ENCODE results near the gene C1QTNF1. TPM values are rescaled to one million over a fixed set of nuclear protein-coding genes. Genes with fewer than 3 reads are reported as not detected.

Gene C1QTNF1
- total and polyA plus RNA-seq, 9 of the 15 experiments (the other 6 are each of a cell fraction or from before 2014, with no cell fraction given) = 0.09 TPM; not detected in 8

DNA sequence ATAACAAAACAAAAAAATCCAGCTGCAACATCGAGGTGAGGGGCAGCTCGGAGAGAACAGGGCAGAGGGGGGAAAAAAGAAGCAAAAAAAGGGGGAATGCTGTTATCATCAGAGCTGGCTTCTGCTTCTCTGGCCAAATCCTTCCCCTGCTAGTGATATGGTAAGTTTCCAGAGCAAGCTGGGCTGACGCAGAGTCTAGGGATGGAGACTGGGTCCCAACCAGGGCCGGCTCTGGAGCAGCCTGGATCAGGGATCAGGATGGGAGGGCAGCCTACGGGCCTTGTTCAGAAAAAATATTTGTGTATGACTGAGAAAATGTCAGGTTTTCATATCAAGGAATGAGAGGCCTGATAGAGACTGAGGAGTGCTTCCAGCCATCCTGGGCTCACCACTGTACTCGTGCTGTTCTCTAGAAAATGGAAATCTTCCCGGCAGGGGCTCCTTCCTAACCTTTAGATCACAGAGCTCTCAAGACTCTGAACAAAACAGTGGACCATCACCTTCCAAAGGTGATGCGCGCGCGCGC is 726 bp upstream of the C1QTNF1 start (continued):
- TF ChIP-seq, protein P1, sequence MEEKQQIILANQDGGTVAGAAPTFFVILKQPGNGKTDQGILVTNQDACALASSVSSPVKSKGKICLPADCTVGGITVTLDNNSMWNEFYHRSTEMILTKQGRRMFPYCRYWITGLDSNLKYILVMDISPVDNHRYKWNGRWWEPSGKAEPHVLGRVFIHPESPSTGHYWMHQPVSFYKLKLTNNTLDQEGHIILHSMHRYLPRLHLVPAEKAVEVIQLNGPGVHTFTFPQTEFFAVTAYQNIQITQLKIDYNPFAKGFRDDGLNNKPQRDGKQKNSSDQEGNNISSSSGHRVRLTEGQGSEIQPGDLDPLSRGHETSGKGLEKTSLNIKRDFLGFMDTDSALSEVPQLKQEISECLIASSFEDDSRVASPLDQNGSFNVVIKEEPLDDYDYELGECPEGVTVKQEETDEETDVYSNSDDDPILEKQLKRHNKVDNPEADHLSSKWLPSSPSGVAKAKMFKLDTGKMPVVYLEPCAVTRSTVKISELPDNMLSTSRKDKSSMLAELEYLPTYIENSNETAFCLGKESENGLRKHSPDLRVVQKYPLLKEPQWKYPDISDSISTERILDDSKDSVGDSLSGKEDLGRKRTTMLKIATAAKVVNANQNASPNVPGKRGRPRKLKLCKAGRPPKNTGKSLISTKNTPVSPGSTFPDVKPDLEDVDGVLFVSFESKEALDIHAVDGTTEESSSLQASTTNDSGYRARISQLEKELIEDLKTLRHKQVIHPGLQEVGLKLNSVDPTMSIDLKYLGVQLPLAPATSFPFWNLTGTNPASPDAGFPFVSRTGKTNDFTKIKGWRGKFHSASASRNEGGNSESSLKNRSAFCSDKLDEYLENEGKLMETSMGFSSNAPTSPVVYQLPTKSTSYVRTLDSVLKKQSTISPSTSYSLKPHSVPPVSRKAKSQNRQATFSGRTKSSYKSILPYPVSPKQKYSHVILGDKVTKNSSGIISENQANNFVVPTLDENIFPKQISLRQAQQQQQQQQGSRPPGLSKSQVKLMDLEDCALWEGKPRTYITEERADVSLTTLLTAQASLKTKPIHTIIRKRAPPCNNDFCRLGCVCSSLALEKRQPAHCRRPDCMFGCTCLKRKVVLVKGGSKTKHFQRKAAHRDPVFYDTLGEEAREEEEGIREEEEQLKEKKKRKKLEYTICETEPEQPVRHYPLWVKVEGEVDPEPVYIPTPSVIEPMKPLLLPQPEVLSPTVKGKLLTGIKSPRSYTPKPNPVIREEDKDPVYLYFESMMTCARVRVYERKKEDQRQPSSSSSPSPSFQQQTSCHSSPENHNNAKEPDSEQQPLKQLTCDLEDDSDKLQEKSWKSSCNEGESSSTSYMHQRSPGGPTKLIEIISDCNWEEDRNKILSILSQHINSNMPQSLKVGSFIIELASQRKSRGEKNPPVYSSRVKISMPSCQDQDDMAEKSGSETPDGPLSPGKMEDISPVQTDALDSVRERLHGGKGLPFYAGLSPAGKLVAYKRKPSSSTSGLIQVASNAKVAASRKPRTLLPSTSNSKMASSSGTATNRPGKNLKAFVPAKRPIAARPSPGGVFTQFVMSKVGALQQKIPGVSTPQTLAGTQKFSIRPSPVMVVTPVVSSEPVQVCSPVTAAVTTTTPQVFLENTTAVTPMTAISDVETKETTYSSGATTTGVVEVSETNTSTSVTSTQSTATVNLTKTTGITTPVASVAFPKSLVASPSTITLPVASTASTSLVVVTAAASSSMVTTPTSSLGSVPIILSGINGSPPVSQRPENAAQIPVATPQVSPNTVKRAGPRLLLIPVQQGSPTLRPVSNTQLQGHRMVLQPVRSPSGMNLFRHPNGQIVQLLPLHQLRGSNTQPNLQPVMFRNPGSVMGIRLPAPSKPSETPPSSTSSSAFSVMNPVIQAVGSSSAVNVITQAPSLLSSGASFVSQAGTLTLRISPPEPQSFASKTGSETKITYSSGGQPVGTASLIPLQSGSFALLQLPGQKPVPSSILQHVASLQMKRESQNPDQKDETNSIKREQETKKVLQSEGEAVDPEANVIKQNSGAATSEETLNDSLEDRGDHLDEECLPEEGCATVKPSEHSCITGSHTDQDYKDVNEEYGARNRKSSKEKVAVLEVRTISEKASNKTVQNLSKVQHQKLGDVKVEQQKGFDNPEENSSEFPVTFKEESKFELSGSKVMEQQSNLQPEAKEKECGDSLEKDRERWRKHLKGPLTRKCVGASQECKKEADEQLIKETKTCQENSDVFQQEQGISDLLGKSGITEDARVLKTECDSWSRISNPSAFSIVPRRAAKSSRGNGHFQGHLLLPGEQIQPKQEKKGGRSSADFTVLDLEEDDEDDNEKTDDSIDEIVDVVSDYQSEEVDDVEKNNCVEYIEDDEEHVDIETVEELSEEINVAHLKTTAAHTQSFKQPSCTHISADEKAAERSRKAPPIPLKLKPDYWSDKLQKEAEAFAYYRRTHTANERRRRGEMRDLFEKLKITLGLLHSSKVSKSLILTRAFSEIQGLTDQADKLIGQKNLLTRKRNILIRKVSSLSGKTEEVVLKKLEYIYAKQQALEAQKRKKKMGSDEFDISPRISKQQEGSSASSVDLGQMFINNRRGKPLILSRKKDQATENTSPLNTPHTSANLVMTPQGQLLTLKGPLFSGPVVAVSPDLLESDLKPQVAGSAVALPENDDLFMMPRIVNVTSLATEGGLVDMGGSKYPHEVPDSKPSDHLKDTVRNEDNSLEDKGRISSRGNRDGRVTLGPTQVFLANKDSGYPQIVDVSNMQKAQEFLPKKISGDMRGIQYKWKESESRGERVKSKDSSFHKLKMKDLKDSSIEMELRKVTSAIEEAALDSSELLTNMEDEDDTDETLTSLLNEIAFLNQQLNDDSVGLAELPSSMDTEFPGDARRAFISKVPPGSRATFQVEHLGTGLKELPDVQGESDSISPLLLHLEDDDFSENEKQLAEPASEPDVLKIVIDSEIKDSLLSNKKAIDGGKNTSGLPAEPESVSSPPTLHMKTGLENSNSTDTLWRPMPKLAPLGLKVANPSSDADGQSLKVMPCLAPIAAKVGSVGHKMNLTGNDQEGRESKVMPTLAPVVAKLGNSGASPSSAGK (IDR thresholded peaks at IDR 0.05) = no peak

Data from K562 (cell line).